K562 (cell line): ENCODE results near the gene KRTCAP2. TPM values are rescaled to one million over a fixed set of nuclear protein-coding genes. Genes with fewer than 3 reads are reported as not detected.

Experiments used
- AFF4 ChIP-seq: sonication (generic); formaldehyde crosslinking; IDR thresholded peaks from 2 replicates; pipeline ENCODE4 v1.8.0; 2023; ENCODE audit warnings: mild to moderate bottlenecking, missing genetic modification reagents
- IFI16 ChIP-seq: fragments of 250-450 bp; sonication (Bioruptor Pico); IDR thresholded peaks from 2 replicates; pipeline ENCODE4 v2.1.2; 2022; ENCODE audit warnings: mild to moderate bottlenecking, inconsistent platforms
- SMARCA5 ChIP-seq: fragments of 450-650 bp; IDR thresholded peaks from 2 replicates; pipeline ENCODE4 v1.6.1; 2016
- SUPT5H ChIP-seq: fragments of 450-650 bp; IDR thresholded peaks from 2 replicates; pipeline ENCODE4 v1.6.1; 2016
- THRAP3 ChIP-seq: fragments of 450-650 bp; IDR thresholded peaks from 2 replicates; pipeline ENCODE4 v1.6.1; 2016; ENCODE audit warnings: mild to moderate bottlenecking, inconsistent platforms, borderline replicate concordance
- TOE1 ChIP-seq, 2 experiments: fragments of 450-650 bp in 1 of 2; sonication (generic) in 1 of 2; formaldehyde crosslinking in 1 of 2; IDR thresholded peaks; 2 replicates each; pipeline versions ENCODE4 v1.7.1 to v1.8.0; 2016 to 2022; ENCODE audit warnings: borderline replicate concordance in 2 of 2, mild to moderate bottlenecking in 2 of 2, antibody characterized with exemption in 1 of 2, inconsistent platforms in 1 of 2, low read depth in 1 of 2, missing genetic modification reagents in 1 of 2, moderate library complexity in 1 of 2
- ZNF449 ChIP-seq: fragments of 250-450 bp; sonication (Bioruptor Pico); IDR thresholded peaks from 2 replicates; pipeline ENCODE4 v1.8.0; 2022; ENCODE audit warnings: moderate library complexity, mild to moderate bottlenecking, inconsistent platforms
- ZNF507 ChIP-seq: conservative IDR thresholded peaks from 2 replicates; pipeline ENCODE4 v1.6.1; 2017; ENCODE audit warnings: missing genetic modification characterization, missing compliant biosample characterization
- polyA plus RNA-seq, 8 experiments: library from polyadenylated mRNA; depleted of rRNA in 4 of 8; stranded (reverse) in 5 of 8; unstranded in 3 of 8; fragments of >200 nt; fragmentation: Nextera tagmentation in 2 of 8; fragmentation: Illumina TruSeq in 1 of 8; extraction: Ambion mirVana in 2 of 8; extraction: Trizol in 1 of 8; gene quantifications; 2 replicates each; pipeline versions ENCODE4 v1.2.1 to v1.2.3, GENCODE V29; 2011 to 2014; ENCODE audit warnings: inconsistent platforms in 1 of 8, missing spikeins in 1 of 8
- total RNA-seq, 7 experiments: library from RNA; depleted of rRNA in 6 of 7; stranded (reverse); fragments of >200 nt in 6 of 7; fragmentation: Illumina TruSeq in 2 of 7; extraction: Trizol in 2 of 7; gene quantifications; 2 replicates each; pipeline versions ENCODE4 v1.2.1 to v1.2.3, GENCODE V29; 2011 to 2021; ENCODE audit warnings: low replicate concordance in 1 of 7
- TF ChIP-seq, protein P1 (sequence below): fragments of 450-650 bp; IDR thresholded peaks from 2 replicates; pipeline ENCODE4 v1.6.1; 2016; ENCODE audit warnings: low read depth
- TF ChIP-seq, protein P2 (sequence below): sonication (generic); formaldehyde crosslinking; IDR thresholded peaks from 2 replicates; pipeline ENCODE4 v1.8.0; 2022; ENCODE audit warnings: mild to moderate bottlenecking, missing genetic modification reagents, borderline replicate concordance

The KRTCAP2 gene
- total and polyA plus RNA-seq, 9 of the 15 experiments (the other 6 are each of a cell fraction or from before 2014, with no cell fraction given): 126 to 436 (median 244) TPM

DNA sequence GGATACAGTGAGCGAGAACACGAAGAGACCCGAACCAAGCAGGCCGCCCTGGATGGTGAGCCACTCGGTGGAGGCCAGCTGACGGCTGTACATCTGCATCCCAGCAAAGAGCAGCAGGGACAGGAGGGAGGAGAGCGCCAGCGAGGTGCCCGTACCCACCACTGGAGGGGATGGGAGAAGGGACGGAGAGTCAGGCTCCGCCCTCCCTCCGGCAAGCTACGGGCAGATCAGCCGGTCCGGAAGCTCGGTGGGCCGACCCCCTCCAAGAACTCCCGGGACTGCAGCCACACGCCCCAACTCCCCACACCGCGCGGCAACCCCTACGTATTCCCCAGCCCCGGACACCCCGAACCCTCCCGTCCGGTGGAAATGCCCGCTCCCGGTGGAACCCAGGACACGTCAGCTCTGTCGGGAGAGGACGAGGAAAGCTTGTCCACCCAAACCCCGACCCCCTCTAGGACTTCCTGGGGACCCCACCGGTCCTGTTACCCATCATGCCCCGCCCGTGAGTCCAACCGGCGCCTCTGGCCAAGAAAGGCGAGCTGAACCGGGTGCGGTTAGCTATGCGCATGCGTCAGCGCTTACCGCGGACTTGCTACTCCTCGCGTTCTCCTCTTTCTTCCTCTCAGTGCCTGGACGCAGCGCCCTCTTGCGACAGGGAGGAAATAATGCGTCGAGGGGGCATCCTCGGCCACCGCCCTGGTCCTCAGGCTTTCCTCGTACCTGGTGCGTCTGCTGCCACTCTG, at the start of gene KRTCAP2 (continued):
- TF ChIP-seq ZNF449 (CRISPR knock-in tag): no peak
- peak; percentile 53; the same call in 1 of the 2 replicates for TF ChIP-seq TOE1 (IDR thresholded peaks at IDR 0.05; ENCODE audit: borderline replicate concordance)
- TF ChIP-seq TOE1 (CRISPR knock-in tag; IDR thresholded peaks at IDR 0.05; ENCODE audit: borderline replicate concordance, low read depth): no peak
- peak; percentile 93 for TF ChIP-seq SUPT5H
- TF ChIP-seq IFI16 (CRISPR knock-in tag): no peak
- TF ChIP-seq, protein P1, sequence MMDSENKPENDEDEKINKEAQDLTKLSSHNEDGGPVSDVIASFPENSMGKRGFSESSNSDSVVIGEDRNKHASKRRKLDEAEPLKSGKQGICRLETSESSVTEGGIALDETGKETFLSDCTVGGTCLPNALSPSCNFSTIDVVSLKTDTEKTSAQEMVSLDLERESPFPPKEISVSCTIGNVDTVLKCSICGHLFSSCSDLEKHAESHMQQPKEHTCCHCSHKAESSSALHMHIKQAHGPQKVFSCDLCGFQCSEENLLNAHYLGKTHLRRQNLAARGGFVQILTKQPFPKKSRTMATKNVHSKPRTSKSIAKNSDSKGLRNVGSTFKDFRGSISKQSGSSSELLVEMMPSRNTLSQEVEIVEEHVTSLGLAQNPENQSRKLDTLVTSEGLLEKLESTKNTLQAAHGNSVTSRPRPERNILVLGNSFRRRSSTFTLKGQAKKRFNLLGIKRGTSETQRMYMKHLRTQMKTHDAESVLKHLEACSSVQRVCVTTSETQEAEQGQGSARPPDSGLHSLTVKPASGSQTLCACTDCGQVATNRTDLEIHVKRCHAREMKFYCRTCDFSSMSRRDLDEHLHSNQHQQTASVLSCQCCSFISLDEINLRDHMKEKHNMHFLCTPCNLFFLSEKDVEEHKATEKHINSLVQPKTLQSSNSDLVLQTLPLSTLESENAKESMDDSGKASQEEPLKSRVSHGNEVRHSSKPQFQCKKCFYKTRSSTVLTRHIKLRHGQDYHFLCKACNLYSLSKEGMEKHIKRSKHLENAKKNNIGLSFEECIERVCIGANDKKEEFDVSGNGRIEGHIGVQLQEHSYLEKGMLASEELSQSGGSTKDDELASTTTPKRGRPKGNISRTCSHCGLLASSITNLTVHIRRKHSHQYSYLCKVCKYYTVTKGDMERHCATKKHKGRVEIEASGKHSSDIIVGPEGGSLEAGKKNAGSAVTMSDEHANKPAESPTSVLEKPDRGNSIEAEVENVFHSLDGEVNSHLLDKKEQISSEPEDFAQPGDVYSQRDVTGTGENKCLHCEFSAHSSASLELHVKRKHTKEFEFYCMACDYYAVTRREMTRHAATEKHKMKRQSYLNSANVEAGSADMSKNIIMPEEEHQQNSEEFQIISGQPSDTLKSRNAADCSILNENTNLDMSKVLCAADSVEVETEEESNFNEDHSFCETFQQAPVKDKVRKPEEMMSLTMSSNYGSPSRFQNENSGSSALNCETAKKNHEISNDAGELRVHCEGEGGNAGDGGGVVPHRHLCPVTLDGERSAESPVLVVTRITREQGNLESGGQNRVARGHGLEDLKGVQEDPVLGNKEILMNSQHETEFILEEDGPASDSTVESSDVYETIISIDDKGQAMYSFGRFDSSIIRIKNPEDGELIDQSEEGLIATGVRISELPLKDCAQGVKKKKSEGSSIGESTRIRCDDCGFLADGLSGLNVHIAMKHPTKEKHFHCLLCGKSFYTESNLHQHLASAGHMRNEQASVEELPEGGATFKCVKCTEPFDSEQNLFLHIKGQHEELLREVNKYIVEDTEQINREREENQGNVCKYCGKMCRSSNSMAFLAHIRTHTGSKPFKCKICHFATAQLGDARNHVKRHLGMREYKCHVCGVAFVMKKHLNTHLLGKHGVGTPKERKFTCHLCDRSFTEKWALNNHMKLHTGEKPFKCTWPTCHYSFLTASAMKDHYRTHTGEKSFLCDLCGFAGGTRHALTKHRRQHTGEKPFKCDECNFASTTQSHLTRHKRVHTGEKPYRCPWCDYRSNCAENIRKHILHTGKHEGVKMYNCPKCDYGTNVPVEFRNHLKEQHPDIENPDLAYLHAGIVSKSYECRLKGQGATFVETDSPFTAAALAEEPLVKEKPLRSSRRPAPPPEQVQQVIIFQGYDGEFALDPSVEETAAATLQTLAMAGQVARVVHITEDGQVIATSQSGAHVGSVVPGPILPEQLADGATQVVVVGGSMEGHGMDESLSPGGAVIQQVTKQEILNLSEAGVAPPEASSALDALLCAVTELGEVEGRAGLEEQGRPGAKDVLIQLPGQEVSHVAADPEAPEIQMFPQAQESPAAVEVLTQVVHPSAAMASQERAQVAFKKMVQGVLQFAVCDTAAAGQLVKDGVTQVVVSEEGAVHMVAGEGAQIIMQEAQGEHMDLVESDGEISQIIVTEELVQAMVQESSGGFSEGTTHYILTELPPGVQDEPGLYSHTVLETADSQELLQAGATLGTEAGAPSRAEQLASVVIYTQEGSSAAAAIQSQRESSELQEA: no peak
- TF ChIP-seq SMARCA5: 0 out of 2 replicates have a peak, but pooled peaks have one; percentile 27
- TF ChIP-seq, protein P2, sequence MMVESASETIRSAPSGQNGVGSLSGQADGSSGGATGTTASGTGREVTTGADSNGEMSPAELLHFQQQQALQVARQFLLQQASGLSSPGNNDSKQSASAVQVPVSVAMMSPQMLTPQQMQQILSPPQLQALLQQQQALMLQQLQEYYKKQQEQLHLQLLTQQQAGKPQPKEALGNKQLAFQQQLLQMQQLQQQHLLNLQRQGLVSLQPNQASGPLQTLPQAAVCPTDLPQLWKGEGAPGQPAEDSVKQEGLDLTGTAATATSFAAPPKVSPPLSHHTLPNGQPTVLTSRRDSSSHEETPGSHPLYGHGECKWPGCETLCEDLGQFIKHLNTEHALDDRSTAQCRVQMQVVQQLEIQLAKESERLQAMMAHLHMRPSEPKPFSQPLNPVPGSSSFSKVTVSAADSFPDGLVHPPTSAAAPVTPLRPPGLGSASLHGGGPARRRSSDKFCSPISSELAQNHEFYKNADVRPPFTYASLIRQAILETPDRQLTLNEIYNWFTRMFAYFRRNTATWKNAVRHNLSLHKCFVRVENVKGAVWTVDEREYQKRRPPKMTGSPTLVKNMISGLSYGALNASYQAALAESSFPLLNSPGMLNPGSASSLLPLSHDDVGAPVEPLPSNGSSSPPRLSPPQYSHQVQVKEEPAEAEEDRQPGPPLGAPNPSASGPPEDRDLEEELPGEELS (CRISPR knock-in tag): no peak
- 0 out of 2 replicates have a peak, but pooled peaks have one; percentile 67 for TF ChIP-seq AFF4 (CRISPR knock-in tag)
- no peak for TF ChIP-seq THRAP3
- TF ChIP-seq ZNF507 (tag): no peak
